HEK293 (cell line): ENCODE data around the gene ANTXR1.

Experiments used
- CTCF ChIA-PET: fragments of 350-600 bp; formaldehyde crosslinking; extraction: SDS; loops from one replicate; lab custom pipeline; 2021; ENCODE audit warnings: antibody characterized with exemption; lab: Yijun Ruan, JAX
- POLR2A ChIA-PET: fragments of 300-600 bp; formaldehyde crosslinking; extraction: SDS; loops from one replicate; lab custom pipeline; 2020; ENCODE audit warnings: antibody characterized with exemption, inconsistent platforms; lab: Yijun Ruan, JAX
- H3K27ac ChIP-seq: fragments of 200-500 bp; sonication (Bioruptor generic); 2 replicates; pipeline ENCODE4 v1.5.1; 2014; ENCODE audit warnings: low read depth, low read length, control low read depth, inconsistent platforms; ENCODE audit errors: extremely low read depth
- H3K36me3 ChIP-seq, 2 experiments: fragments of 200-500 bp in 1 of 2; sonication (Bioruptor generic) in 1 of 2; 1 replicate in 1 of 2; 2 replicates in 1 of 2; pipeline ENCODE4 v1.5.1; 2014 to 2017; ENCODE audit warnings: inconsistent platforms in 2 of 2, low read length in 2 of 2; ENCODE audit not compliant: control insufficient read depth in 2 of 2, insufficient read depth in 1 of 2
- H3K4me1 ChIP-seq: fragments of 200-500 bp; sonication (Bioruptor generic); 2 replicates; pipeline ENCODE4 v1.5.1; 2014; ENCODE audit warnings: mild to moderate bottlenecking, low read length, inconsistent platforms; ENCODE audit not compliant: control insufficient read depth, insufficient read depth
- H3K4me3 ChIP-seq: 2 replicates; pipeline ENCODE4 v1.5.1; 2011; ENCODE audit warnings: low read depth, mild to moderate bottlenecking, control low read depth, low read length, moderate library complexity
- H3K9me3 ChIP-seq: fragments of 200-500 bp; sonication (Bioruptor generic); 2 replicates; pipeline ENCODE4 v1.5.1; 2014; ENCODE audit warnings: low read depth, low read length, inconsistent platforms; ENCODE audit not compliant: control insufficient read depth, insufficient read depth
- GLI2 ChIP-seq: fragments of 450-650 bp; formaldehyde crosslinking; IDR thresholded peaks from 2 replicates; pipeline ENCODE4; 2017; ENCODE audit warnings: missing biosample characterization, missing genetic modification characterization, low read depth, borderline replicate concordance
- HOXC10 ChIP-seq: sonication (generic); formaldehyde crosslinking; IDR thresholded peaks from 2 replicates; pipeline ENCODE4 v1.8.1; 2023; ENCODE audit warnings: mild to moderate bottlenecking, missing genetic modification reagents
- KLF16 ChIP-seq: fragments of 450-650 bp; formaldehyde crosslinking; IDR thresholded peaks from 2 replicates; pipeline ENCODE4 v1.5.1; 2017; ENCODE audit warnings: missing biosample characterization, missing genetic modification characterization
- KLF17 ChIP-seq: fragments of 450-650 bp; formaldehyde crosslinking; IDR thresholded peaks from 2 replicates; pipeline ENCODE4 v1.5.1; 2016; ENCODE audit warnings: missing biosample characterization, missing genetic modification characterization
- SETDB1 ChIP-seq: IDR thresholded peaks from one replicate; pipeline ENCODE4 v1.6.1; 2017; ENCODE audit warnings: mild to moderate bottlenecking, low read length, moderate library complexity, mixed read lengths; ENCODE audit not compliant: insufficient read length
- ZBTB7A ChIP-seq: fragments of 450-650 bp; formaldehyde crosslinking; IDR thresholded peaks from 2 replicates; pipeline ENCODE4 v1.5.1; 2016; ENCODE audit warnings: low read depth, missing biosample characterization, missing genetic modification characterization
- ZFHX2 ChIP-seq: fragments of 450-650 bp; formaldehyde crosslinking; conservative IDR thresholded peaks from 2 replicates; pipeline ENCODE4 v1.5.1; 2016; ENCODE audit warnings: missing biosample characterization, missing genetic modification characterization
- ZNF214 ChIP-seq: fragments of 450-650 bp; formaldehyde crosslinking; IDR thresholded peaks from 2 replicates; pipeline ENCODE4 v1.5.1; 2017; ENCODE audit warnings: missing biosample characterization, mild to moderate bottlenecking, missing genetic modification characterization, borderline replicate concordance
- ZNF280C ChIP-seq: fragments of 450-650 bp; formaldehyde crosslinking; IDR thresholded peaks from 2 replicates; pipeline ENCODE4 v1.5.1; 2016; ENCODE audit warnings: missing biosample characterization, missing genetic modification characterization
- ZNF302 ChIP-seq: fragments of 450-650 bp; formaldehyde crosslinking; IDR thresholded peaks from 2 replicates; pipeline ENCODE4 v1.5.1; 2016; ENCODE audit warnings: missing biosample characterization, missing genetic modification characterization, low read depth
- ZNF548 ChIP-seq: fragments of 450-650 bp; formaldehyde crosslinking; IDR thresholded peaks from 2 replicates; pipeline ENCODE4 v1.5.1; 2016; ENCODE audit warnings: missing biosample characterization, missing genetic modification characterization
- ZNF639 ChIP-seq: fragments of 450-650 bp; formaldehyde crosslinking; IDR thresholded peaks from 2 replicates; pipeline ENCODE4 v1.5.1; 2016; ENCODE audit warnings: missing biosample characterization, missing genetic modification characterization
- ZNF704 ChIP-seq: fragments of 450-650 bp; formaldehyde crosslinking; IDR thresholded peaks from 2 replicates; pipeline ENCODE4 v1.5.1; 2016; ENCODE audit warnings: missing biosample characterization, missing genetic modification characterization
- ZNF768 ChIP-seq: fragments of 450-650 bp; formaldehyde crosslinking; IDR thresholded peaks from 2 replicates; pipeline ENCODE4 v1.5.1; 2018; ENCODE audit warnings: missing biosample characterization, mild to moderate bottlenecking, missing genetic modification characterization
- ZNF830 ChIP-seq: fragments of 450-650 bp; IDR thresholded peaks from 2 replicates; pipeline ENCODE4 v1.5.0; 2018; ENCODE audit warnings: missing biosample characterization, missing genetic modification characterization, low read depth, mild to moderate bottlenecking, moderate library complexity

The ANTXR1 gene

GRCh38 chr2:69089266-69089665 is 76.3 kb downstream of the ANTXR1 start:
- Histone ChIP-seq H3K4me3 (no peak overlapping the region), H3K27ac (no peak overlapping the region), H3K36me3 (peaks cover 3 to 8% of the 10 kb centered on the region in 2 experiments), H3K4me1 (no peaks in the 10 kb centered on the region), H3K9me3 (no peaks in the 10 kb centered on the region)
- ChIA-PET POLR2A (no interaction called here), CTCF (no interaction called here)
- TF ChIP-seq ZNF768 (tag by site-specific recombination) (no peak), ZNF280C (tag by site-specific recombination) (no peak), ZNF548 (tag by site-specific recombination) (no peak), GLI2 (tag by site-specific recombination) (no peak), ZNF830 (no peak)

DNA sequence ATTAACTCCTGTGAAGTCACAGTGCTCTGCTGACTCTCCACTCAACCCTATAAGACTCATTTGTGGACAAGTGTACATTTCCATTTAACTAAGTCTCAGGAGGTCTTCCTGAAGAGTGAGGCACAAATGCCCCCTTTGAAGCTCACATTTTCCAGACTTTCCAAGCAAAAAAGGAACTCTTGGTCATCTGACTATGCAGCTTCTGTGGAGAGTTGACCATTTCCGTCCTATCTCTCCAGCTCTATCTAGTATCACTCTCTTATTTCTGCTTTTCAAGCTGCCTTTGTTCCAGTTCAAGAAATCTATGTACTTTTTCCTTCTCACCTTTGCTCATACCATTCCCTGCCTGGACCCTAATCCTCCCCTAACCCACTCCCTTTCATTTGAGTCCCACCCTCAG is 77.0 kb downstream of the ANTXR1 start:
- POLR2A ChIA-PET, result no interaction called here
- Histone ChIP-seq H3K4me1 (no peaks in the 10 kb centered on the region), H3K4me3 (no peak overlapping the region)
- TF ChIP-seq KLF17 (tag by site-specific recombination) (no peak), ZFHX2 (tag by site-specific recombination) (no peak)
- TF ChIP-seq, all 188 proteins: peak for 0
- H3K27ac ChIP-seq, result no peak overlapping the region
- CTCF ChIA-PET, result no interaction called here
- H3K9me3 ChIP-seq, result no peaks in the 10 kb centered on the region
- peaks cover 3 to 12% of the 10 kb centered on the region in 2 experiments; a peak in 2 of 3 replicates for H3K36me3 ChIP-seq

- no peak overlapping the region for H3K4me3 ChIP-seq
- POLR2A ChIA-PET, result no interaction called here
Measured at GRCh38 chr2:69090820-69091219, 77.8 kb downstream of the ANTXR1 start.

More at GRCh38 chr2:69090820-69091219, 77.8 kb downstream of the ANTXR1 start:
- TF ChIP-seq SETDB1 (no peak), ZNF214 (no peak), KLF16 (no peak), HOXC10 (CRISPR knock-in tag) (no peak), ZNF704 (tag by site-specific recombination) (no peak), ZNF639 (tag by site-specific recombination) (no peak), ZNF768 (tag by site-specific recombination) (no peak), ZBTB7A (no peak), ZNF302 (tag by site-specific recombination) (no peak)
- no peaks in the 10 kb centered on the region for H3K9me3 ChIP-seq
- H3K4me1 ChIP-seq, result no peaks in the 10 kb centered on the region
- no peak overlapping the region for H3K27ac ChIP-seq
- CTCF ChIA-PET, result interaction anchor here (0.6 kb wide), 1 partner anchor 17 kb away, joined by 3 read pairs; no protein-coding TSS in a partner anchor
- peaks cover 3 to 12% of the 10 kb centered on the region in 2 experiments; a peak in 2 of 3 replicates for H3K36me3 ChIP-seq
